Keratinocyte (primary cell): ENCODE measurements around the gene MDH1B.

ENCODE experiments used
- CTCF ChIP-seq, 3 experiments: IDR thresholded peaks in 1 of 3; conservative IDR thresholded peaks in 1 of 3; optimal IDR thresholded peaks in 1 of 3; 2 replicates in 2 of 3; 3 replicates in 1 of 3; pipeline versions ENCODE3 to v1.5.1; 2011; ENCODE audit warnings: low read length in 3 of 3, mild to moderate bottlenecking in 3 of 3, moderate library complexity in 2 of 3, control low read depth in 1 of 3, inconsistent platforms in 1 of 3; ENCODE audit not compliant: insufficient read depth in 2 of 3; ENCODE audit errors: extremely low read depth in 1 of 3
- EZH2 ChIP-seq: IDR thresholded peaks from one replicate; pipeline ENCODE4 v1.6.1; 2012; ENCODE audit warnings: inconsistent platforms, mild to moderate bottlenecking, low read length, moderate library complexity

GRCh38 chr2:206740800-206741199 lies 24.3 kb downstream of the MDH1B start:
- TF ChIP-seq CTCF (optimal IDR thresholded peaks at IDR 0.05 in 1 of 3, IDR thresholded peaks at IDR 0.05 in 1 of 3, conservative IDR thresholded peaks at IDR 0.05 in 1 of 3; ENCODE audit: extremely low read depth in 1 of 3, insufficient read depth in 2 of 3, low read length in 3 of 3) (no peak), EZH2 (no peak)
